ENCODE measurements around the gene MAP3K2.
"Not testable (repeated sequence)": the region's sequence is repeated elsewhere in the genome, so short reads cannot be mapped to it uniquely, and the experiment has no call there.

MAP3K2 gene

GRCh38 chr2:127420039-127420864 lies 32.5 kb upstream of the MAP3K2 start:
- no peak for DNase-seq

- DNase-seq: no peak
These were observed 31.8 kb upstream of the MAP3K2 start for GRCh38 chr2:127419448-127420038.

- no peak for DNase-seq
These were observed 31.3 kb upstream of the MAP3K2 start for GRCh38 chr2:127419112-127419430.

GRCh38 chr2:127418300-127419111 lies 30.7 kb upstream of the MAP3K2 start, which contains the start of gene PROC:
Gene PROC (plus strand): TSS chr2:127418427. CDS start chr2:127419943, 1,516 bp downstream.
- no peak for DNase-seq

- DNase-seq: no peak
These were observed 29.6 kb upstream of the MAP3K2 start for GRCh38 chr2:127417406-127417805.

GRCh38 chr2:127416506-127417001 lies 28.8 kb upstream of the MAP3K2 start:
- no peak for DNase-seq

- no peak for DNase-seq
These were observed 28.1 kb upstream of the MAP3K2 start for GRCh38 chr2:127415593-127416505.

GRCh38 chr2:127414638-127415592 lies 27.1 kb upstream of the MAP3K2 start:
- DNase-seq: no peak

- DNase-seq: no peak
These were observed 26.2 kb upstream of the MAP3K2 start for GRCh38 chr2:127413782-127414637.

- DNase-seq: no peak
These were observed 25.4 kb upstream of the MAP3K2 start for GRCh38 chr2:127413200-127413599.

- no peak for DNase-seq
These were observed 24.0 kb upstream of the MAP3K2 start for GRCh38 chr2:127411653-127412369.

GRCh38 chr2:127410871-127411652 lies 23.3 kb upstream of the MAP3K2 start:
- no peak for DNase-seq

- DNase-seq: not testable (repeated sequence)
These were observed 21.9 kb upstream of the MAP3K2 start for GRCh38 chr2:127409716-127410115.

- no peak for DNase-seq
These were observed 21.0 kb upstream of the MAP3K2 start for GRCh38 chr2:127408807-127409099.

GRCh38 chr2:127408004-127408806 lies 20.4 kb upstream of the MAP3K2 start:
- peak; percentile 87 for DNase-seq

- DNase-seq: no peak
These were observed 19.9 kb upstream of the MAP3K2 start for GRCh38 chr2:127407661-127408003.

- DNase-seq: no peak
These were observed 19.3 kb upstream of the MAP3K2 start for GRCh38 chr2:127407091-127407490.

GRCh38 chr2:127406454-127406853 lies 18.7 kb upstream of the MAP3K2 start:
- no peak for DNase-seq
